Left lung (tissue), 10 donors: ENCODE results near the gene EPHA7. TPM values are rescaled to one million over a fixed set of nuclear protein-coding genes. Genes with fewer than 3 reads are reported as not detected.

ENCODE experiments used
- ATAC-seq: fragments of 200-7000 bp; cut with Tn5 transposase; one replicate; pipeline ENCODE4 v1.9.1; 2020; ENCODE audit warnings: moderate library complexity
- DNase-seq, 4 donors: peaks; one replicate each; pipeline ENCODE4 v3.0.0-alpha.2; 2013 to 2020
- H3K27ac ChIP-seq, 2 donors: fragments of 200-600 bp; sonication (generic) in 1 of 2; one replicate each; pipeline versions ENCODE4 v1.5.0 to v1.8.0; 2020 to 2021
- H3K27me3 ChIP-seq, 2 donors: fragments of 200-600 bp; sonication (generic) in 1 of 2; one replicate each; pipeline versions ENCODE4 v1.5.0 to v1.8.0; 2020 to 2021
- H3K36me3 ChIP-seq, 2 donors: fragments of 200-600 bp; sonication (generic) in 1 of 2; one replicate each; pipeline versions ENCODE4 v1.5.0 to v1.8.0; 2020 to 2021
- H3K4me1 ChIP-seq, 2 donors: fragments of 200-600 bp; one replicate each; pipeline ENCODE4 v1.8.0; 2021
- H3K4me3 ChIP-seq, 2 donors: fragments of 200-600 bp; sonication (generic) in 1 of 2; one replicate each; pipeline versions ENCODE4 v1.5.0 to v1.8.0; 2020 to 2021; ENCODE audit warnings: mild to moderate bottlenecking in 1 of 2
- H3K9me3 ChIP-seq, 2 donors: fragments of 200-600 bp; sonication (generic) in 1 of 2; one replicate each; pipeline versions ENCODE4 v1.5.0 to v1.8.0; 2020 to 2021
- intact Hi-C, 2 donors: fragments of 100-400 bp; cut with DNase I; formaldehyde crosslinking; loops; one replicate each; pipeline versions ENCODE4 v1.11.2 to v1.14.2; 2022
- polyA plus RNA-seq, 6 donors: library from polyadenylated mRNA; unstranded; fragments of 120-200 nt; gene quantifications; one replicate each; pipeline ENCODE4 v1.2.1, GENCODE V29; 2013; ENCODE audit not compliant: insufficient read length in 6 of 6
- total RNA-seq, 2 donors: library from RNA; stranded (reverse); fragmentation: NEBNext Ultra II Directional; extraction: Animal tissue kit (Norgen Biotek cat#: 25700); gene quantifications; one replicate each; pipeline ENCODE4 v1.2.1, GENCODE V29; 2021
- TF ChIP-seq, protein P1 (sequence below), 2 donors: fragments of 200-600 bp; sonication (generic) in 1 of 2; IDR thresholded peaks; one replicate each; pipeline versions ENCODE4 v1.5.0 to v1.8.0; 2021; ENCODE audit warnings: antibody characterized with exemption in 2 of 2
- donor health status: DM: no; HTN: yes; CAD: no.
- donor health status: DM: no; HTN: no; CAD: no.

The EPHA7 gene
- total and polyA plus RNA-seq, 8 donors = 0.09 to 23.9 (median 19.3) TPM

DNA sequence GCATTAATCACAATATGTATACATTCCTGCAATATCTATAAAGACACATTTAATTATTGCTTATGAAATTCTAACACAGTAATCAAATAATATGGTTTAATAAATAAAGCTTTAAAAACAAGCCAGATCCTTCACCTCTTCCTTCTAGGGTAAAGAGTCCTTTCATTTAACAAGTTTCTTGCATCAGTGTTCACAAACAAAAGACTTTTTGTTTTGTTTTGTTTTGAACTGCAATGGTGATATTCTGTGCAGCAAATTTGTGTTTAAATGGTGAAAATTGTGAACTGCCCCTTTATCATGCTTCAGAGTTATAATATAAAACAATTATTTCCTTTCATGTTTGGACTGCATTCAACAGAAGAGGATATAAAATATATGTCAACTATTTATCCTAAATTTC is 177.3 kb downstream of the EPHA7 start:
- ATAC-seq = no peak
- H3K27me3 ChIP-seq = no peaks in the 10 kb centered on the region
- H3K4me1 ChIP-seq = no peaks in the 10 kb centered on the region
- no peak for DNase-seq
- H3K27ac ChIP-seq = no peak overlapping the region
- H3K9me3 ChIP-seq = no peaks in the 10 kb centered on the region
- intact Hi-C loops = no loop called here
- no peaks in the 10 kb centered on the region for H3K36me3 ChIP-seq
- no peak overlapping the region for H3K4me3 ChIP-seq
- TF ChIP-seq, protein P1, sequence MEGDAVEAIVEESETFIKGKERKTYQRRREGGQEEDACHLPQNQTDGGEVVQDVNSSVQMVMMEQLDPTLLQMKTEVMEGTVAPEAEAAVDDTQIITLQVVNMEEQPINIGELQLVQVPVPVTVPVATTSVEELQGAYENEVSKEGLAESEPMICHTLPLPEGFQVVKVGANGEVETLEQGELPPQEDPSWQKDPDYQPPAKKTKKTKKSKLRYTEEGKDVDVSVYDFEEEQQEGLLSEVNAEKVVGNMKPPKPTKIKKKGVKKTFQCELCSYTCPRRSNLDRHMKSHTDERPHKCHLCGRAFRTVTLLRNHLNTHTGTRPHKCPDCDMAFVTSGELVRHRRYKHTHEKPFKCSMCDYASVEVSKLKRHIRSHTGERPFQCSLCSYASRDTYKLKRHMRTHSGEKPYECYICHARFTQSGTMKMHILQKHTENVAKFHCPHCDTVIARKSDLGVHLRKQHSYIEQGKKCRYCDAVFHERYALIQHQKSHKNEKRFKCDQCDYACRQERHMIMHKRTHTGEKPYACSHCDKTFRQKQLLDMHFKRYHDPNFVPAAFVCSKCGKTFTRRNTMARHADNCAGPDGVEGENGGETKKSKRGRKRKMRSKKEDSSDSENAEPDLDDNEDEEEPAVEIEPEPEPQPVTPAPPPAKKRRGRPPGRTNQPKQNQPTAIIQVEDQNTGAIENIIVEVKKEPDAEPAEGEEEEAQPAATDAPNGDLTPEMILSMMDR (IDR thresholded peaks at IDR 0.05) = no peak

DNA sequence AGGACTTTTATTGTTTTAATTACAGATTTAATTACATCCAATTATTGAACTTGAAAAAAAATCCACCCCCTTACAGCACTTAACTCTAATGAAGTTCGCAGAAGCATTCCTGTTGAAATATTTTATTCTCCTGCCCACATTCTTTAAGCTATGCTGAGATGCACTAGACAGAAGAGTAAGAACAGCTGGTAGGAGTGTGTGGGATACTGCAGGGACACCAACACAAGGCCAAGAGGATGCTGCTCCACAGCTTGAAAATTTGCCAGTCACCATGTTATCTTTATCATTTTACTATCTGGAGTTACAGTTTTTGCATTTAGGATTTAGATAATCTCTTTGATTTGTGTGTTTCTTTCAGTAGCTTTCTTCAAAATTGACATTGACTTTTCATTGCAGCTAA is 180.7 kb downstream of the EPHA7 start:
- intact Hi-C loops = no loop called here
- ATAC-seq = no peak
- H3K27me3 ChIP-seq = no peaks in the 10 kb centered on the region
- TF ChIP-seq, protein P1 (IDR thresholded peaks at IDR 0.05) = no peak
- no peaks in the 10 kb centered on the region for H3K9me3 ChIP-seq
- no peak overlapping the region for H3K4me3 ChIP-seq
- no peaks in the 10 kb centered on the region for H3K4me1 ChIP-seq
- no peaks in the 10 kb centered on the region for H3K36me3 ChIP-seq
- H3K27ac ChIP-seq = no peak overlapping the region
- no peak for DNase-seq

DNA sequence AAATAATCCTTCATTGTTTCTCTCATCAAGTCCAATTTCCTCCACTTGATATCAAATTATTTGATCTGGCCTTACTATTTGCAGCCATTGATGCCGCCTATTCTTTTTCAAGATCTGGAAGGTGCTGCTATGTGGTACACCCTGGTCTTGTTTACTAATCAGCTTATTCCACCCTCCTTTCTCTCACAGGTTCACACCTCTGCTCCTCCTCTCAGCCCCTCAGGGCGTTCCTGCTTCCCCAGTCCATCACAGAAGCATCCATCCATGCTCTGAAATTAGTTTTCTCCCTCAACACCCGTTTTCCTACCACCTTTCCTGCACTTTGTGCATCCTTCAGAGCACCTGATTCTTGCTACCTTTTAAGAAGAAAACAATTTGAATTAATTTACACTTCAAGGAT is 183.6 kb downstream of the EPHA7 start:
- Histone ChIP-seq H3K9me3 (no peaks in the 10 kb centered on the region), H3K36me3 (no peaks in the 10 kb centered on the region), H3K27me3 (no peaks in the 10 kb centered on the region), H3K4me1 (no peaks in the 10 kb centered on the region), H3K27ac (no peak overlapping the region), H3K4me3 (no peak overlapping the region)
- DNase-seq (no peak), ATAC-seq (no peak)
- TF ChIP-seq, protein P1 (IDR thresholded peaks at IDR 0.05) = no peak
- intact Hi-C loops = no loop called here

DNA sequence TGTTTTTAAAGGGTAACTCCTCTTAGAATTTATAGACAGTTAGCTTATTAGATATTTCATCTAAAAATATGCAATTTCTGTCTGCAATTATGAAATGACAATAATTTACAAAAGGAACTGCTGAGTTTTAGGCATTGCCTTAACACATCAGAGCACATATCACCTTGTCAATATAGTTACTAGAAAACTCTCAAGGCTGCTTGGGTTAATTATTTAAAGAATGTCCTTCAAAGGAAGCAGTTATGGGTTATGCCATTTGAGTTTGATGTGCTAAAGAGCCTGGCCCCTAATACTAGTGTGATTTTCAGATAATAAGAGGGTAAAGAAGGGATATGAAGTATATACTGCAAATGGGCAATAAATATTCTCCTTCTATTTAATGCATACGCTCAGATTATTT is 192.5 kb downstream of the EPHA7 start:
- H3K36me3 ChIP-seq = no peaks in the 10 kb centered on the region
- intact Hi-C loops = no loop called here
- DNase-seq (no peak), ATAC-seq (no peak)
- no peak overlapping the region for H3K27ac ChIP-seq
- H3K4me1 ChIP-seq = no peaks in the 10 kb centered on the region
- peaks cover 0 to 2% of the 10 kb centered on the region in 2 donors for H3K9me3 ChIP-seq
- TF ChIP-seq, protein P1 (IDR thresholded peaks at IDR 0.05) = no peak
- no peaks in the 10 kb centered on the region for H3K27me3 ChIP-seq
- H3K4me3 ChIP-seq = no peak overlapping the region

DNA sequence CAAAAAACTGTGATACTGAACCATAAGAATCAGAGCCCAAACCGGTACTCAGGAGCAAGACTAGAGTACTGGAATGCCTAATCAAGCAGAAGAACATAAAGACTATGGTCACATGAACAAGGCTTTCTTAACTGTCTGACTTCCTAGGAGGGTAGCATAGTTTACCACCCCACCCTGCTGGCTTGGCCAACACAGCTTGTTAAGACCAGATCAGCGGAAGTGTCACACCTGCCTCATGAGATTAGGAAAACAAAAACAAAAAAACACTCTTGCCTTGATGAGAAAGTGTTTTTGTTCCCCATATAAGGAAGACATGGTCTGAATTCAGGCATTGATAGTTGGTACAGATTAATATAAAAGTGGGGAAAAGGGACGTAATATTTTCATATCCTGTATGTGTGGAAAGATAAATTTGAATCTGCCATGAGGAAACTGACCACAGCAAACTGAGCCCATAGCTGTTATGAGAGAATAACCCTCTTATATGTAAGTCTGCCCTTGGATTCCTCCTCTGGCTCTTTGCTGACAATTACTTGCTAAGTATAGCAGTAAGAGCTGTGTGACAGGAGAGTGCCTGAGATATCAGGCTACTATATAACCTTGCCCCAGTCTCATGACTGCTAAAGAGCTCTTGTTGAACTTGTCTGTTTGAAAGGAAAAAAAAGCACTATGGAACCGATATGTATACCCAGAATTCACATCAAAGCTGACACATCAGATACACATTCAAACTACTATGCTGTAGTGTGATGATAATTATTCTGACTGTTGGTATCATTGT is 197.1 kb downstream of the EPHA7 start:
- Histone ChIP-seq H3K36me3 (no peaks in the 10 kb centered on the region), H3K4me3 (no peak overlapping the region), H3K27me3 (no peaks in the 10 kb centered on the region), H3K27ac (no peak overlapping the region), H3K4me1 (no peaks in the 10 kb centered on the region), H3K9me3 (peaks cover 0 to 4% of the 10 kb centered on the region in 2 donors)
- ATAC-seq (peak; percentile 58), DNase-seq (no peak)
- TF ChIP-seq, protein P1 (IDR thresholded peaks at IDR 0.05) = no peak
- intact Hi-C loops = no loop called here
